Measurements from ENCODE around the gene WDR77.

GRCh38 chr1:111442457-111442856 is 6.6 kb downstream of the WDR77 start:
- TF ChIP-seq, protein P1, sequence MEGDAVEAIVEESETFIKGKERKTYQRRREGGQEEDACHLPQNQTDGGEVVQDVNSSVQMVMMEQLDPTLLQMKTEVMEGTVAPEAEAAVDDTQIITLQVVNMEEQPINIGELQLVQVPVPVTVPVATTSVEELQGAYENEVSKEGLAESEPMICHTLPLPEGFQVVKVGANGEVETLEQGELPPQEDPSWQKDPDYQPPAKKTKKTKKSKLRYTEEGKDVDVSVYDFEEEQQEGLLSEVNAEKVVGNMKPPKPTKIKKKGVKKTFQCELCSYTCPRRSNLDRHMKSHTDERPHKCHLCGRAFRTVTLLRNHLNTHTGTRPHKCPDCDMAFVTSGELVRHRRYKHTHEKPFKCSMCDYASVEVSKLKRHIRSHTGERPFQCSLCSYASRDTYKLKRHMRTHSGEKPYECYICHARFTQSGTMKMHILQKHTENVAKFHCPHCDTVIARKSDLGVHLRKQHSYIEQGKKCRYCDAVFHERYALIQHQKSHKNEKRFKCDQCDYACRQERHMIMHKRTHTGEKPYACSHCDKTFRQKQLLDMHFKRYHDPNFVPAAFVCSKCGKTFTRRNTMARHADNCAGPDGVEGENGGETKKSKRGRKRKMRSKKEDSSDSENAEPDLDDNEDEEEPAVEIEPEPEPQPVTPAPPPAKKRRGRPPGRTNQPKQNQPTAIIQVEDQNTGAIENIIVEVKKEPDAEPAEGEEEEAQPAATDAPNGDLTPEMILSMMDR (IDR thresholded peaks at IDR 0.05): no peak
- TF ChIP-seq POLR2A (IDR thresholded peaks at IDR 0.05): no peak
- TF ChIP-seq POLR2AphosphoS5 (IDR thresholded peaks at IDR 0.05): no peak
- no peak for TF ChIP-seq EP300 (IDR thresholded peaks at IDR 0.05)

Data from gastroesophageal sphincter (tissue), 3 donors.